Omental fat pad (tissue), 4 donors: ENCODE measurements around the gene KRTAP4-16. TPM values are rescaled to one million over a fixed set of nuclear protein-coding genes. Genes with fewer than 3 reads are reported as not detected.

Source experiments
- ATAC-seq: fragments of 150-250 bp; one replicate; pipeline ENCODE4 v1.9.1; 2016; ENCODE audit warnings: mild to moderate bottlenecking, moderate library complexity; ENCODE audit not compliant: low FRiP score
- DNase-seq: peaks from one replicate; pipeline ENCODE4 v3.0.0-alpha.2; 2019; ENCODE audit warnings: low spot score
- total RNA-seq, 4 donors: library from RNA; depleted of rRNA; stranded (reverse); fragments of >200 nt; gene quantifications; one replicate each; pipeline ENCODE4 v1.1.0, GENCODE V29; 2016
- TF ChIP-seq, protein P1 (sequence below), 3 donors: fragments of 450-650 bp; IDR thresholded peaks; one replicate each; pipeline ENCODE4 v1.5.1; 2016 to 2017; ENCODE audit warnings: antibody characterized with exemption in 3 of 3, mild to moderate bottlenecking in 3 of 3, moderate library complexity in 2 of 3

The KRTAP4-16 gene
- total RNA-seq, 4 donors from 2014 or later, result not detected

- no peak for DNase-seq
- TF ChIP-seq, protein P1, sequence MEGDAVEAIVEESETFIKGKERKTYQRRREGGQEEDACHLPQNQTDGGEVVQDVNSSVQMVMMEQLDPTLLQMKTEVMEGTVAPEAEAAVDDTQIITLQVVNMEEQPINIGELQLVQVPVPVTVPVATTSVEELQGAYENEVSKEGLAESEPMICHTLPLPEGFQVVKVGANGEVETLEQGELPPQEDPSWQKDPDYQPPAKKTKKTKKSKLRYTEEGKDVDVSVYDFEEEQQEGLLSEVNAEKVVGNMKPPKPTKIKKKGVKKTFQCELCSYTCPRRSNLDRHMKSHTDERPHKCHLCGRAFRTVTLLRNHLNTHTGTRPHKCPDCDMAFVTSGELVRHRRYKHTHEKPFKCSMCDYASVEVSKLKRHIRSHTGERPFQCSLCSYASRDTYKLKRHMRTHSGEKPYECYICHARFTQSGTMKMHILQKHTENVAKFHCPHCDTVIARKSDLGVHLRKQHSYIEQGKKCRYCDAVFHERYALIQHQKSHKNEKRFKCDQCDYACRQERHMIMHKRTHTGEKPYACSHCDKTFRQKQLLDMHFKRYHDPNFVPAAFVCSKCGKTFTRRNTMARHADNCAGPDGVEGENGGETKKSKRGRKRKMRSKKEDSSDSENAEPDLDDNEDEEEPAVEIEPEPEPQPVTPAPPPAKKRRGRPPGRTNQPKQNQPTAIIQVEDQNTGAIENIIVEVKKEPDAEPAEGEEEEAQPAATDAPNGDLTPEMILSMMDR (IDR thresholded peaks at IDR 0.05), result no peak
- no peak for ATAC-seq
Measured at GRCh38 chr17:41054025-41054424, 48.0 kb downstream of the KRTAP4-16 start.

DNA sequence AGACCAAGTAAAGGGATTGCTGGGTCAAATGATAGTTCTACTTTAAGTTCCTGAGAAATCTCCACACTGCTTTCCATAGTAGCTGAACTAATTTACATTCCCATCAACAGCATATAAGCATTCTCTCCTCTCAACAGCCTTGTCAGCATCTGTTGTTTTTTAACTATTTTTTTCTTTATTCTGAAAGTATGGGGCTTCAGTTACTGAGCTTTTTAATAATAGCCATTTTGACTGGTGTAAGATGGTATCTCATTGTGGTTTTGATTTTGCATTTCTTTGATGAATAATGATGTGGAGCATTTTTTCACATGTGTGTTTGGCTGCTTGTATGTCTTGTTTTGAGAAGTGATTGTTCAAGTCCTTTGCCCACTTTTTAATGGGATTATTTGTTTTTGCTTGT, 49.4 kb downstream of the KRTAP4-16 start:
- ATAC-seq, result no peak

More for the DNA sequence above, 49.4 kb downstream of the KRTAP4-16 start:
- DNase-seq, result no peak
- TF ChIP-seq, protein P1 (IDR thresholded peaks at IDR 0.05), result no peak

Other genes starting within 250 kb of the KRTAP4-16 start
- not detected for gene KRT12, start 235.0 kb downstream of the KRTAP4-16 start, total RNA-seq
- gene KRT20, start 217.0 kb downstream of the KRTAP4-16 start, total RNA-seq, result not detected
- 1 to 10 TPM in 1 of 4 donors, not detected in 3; 4.3 TPM for gene KRT23, start 164.6 kb downstream of the KRTAP4-16 start, total RNA-seq
- not detected for gene KRT39, start 135.3 kb downstream of the KRTAP4-16 start, total RNA-seq
- not detected for gene KRT40, start 117.9 kb downstream of the KRTAP4-16 start, total RNA-seq
- not detected for gene KRTAP3-3, start 108.0 kb downstream of the KRTAP4-16 start, total RNA-seq
- gene KRTAP3-2, start 102.3 kb downstream of the KRTAP4-16 start, total RNA-seq, result not detected
- gene KRTAP3-1, start 93.1 kb downstream of the KRTAP4-16 start, total RNA-seq, result not detected
- not detected for gene KRTAP1-5, start 75.0 kb downstream of the KRTAP4-16 start, total RNA-seq
- gene KRTAP1-4, start 72.0 kb downstream of the KRTAP4-16 start, total RNA-seq, result not detected
- not detected for gene KRTAP1-3, start 67.3 kb downstream of the KRTAP4-16 start, total RNA-seq
- gene KRTAP1-1, start 60.8 kb downstream of the KRTAP4-16 start, total RNA-seq, result not detected
- gene KRTAP2-1, start 54.9 kb downstream of the KRTAP4-16 start, total RNA-seq, result not detected
- not detected for gene KRTAP2-2, start 47.0 kb downstream of the KRTAP4-16 start, total RNA-seq
- gene KRTAP2-3, start 42.1 kb downstream of the KRTAP4-16 start, total RNA-seq, result not detected
- gene KRTAP2-4, start 36.3 kb downstream of the KRTAP4-16 start, total RNA-seq, result not detected
- gene KRTAP4-7, start 18.1 kb downstream of the KRTAP4-16 start, total RNA-seq, result not detected
- not detected for gene KRTAP4-8, start 4.1 kb downstream of the KRTAP4-16 start, total RNA-seq
- not detected for gene KRTAP4-9, start 3.2 kb upstream of the KRTAP4-16 start, total RNA-seq
- gene KRTAP4-11, start 16.2 kb upstream of the KRTAP4-16 start, total RNA-seq, result not detected
- gene KRTAP4-12, start 22.0 kb upstream of the KRTAP4-16 start, total RNA-seq, result not detected
- gene KRTAP4-6, start 38.3 kb upstream of the KRTAP4-16 start, total RNA-seq, result not detected
- gene KRTAP4-5, start 47.6 kb upstream of the KRTAP4-16 start, total RNA-seq, result not detected
- gene KRTAP4-4, start 58.5 kb upstream of the KRTAP4-16 start, total RNA-seq, result not detected
- gene KRTAP4-3, start 66.0 kb upstream of the KRTAP4-16 start, total RNA-seq, result not detected
- not detected for gene KRTAP4-2, start 76.0 kb upstream of the KRTAP4-16 start, total RNA-seq
- not detected for gene KRTAP4-1, start 82.7 kb upstream of the KRTAP4-16 start, total RNA-seq
- not detected for gene KRTAP9-1, start 87.7 kb upstream of the KRTAP4-16 start, total RNA-seq
- not detected for gene KRTAP9-2, start 124.4 kb upstream of the KRTAP4-16 start, total RNA-seq
- not detected for gene KRTAP9-3, start 130.2 kb upstream of the KRTAP4-16 start, total RNA-seq
- gene KRTAP9-8, start 135.8 kb upstream of the KRTAP4-16 start, total RNA-seq, result not detected
- gene KRTAP9-4, start 147.5 kb upstream of the KRTAP4-16 start, total RNA-seq, result not detected
- not detected for gene KRTAP9-9, start 153.2 kb upstream of the KRTAP4-16 start, total RNA-seq
- gene KRTAP9-6, start 163.2 kb upstream of the KRTAP4-16 start, total RNA-seq, result not detected
- gene KRTAP9-7, start 173.5 kb upstream of the KRTAP4-16 start, total RNA-seq, result not detected
- gene KRTAP29-1, start 200.6 kb upstream of the KRTAP4-16 start, total RNA-seq, result not detected
- not detected for gene KRTAP16-1, start 207.1 kb upstream of the KRTAP4-16 start, total RNA-seq
- gene KRTAP17-1, start 213.5 kb upstream of the KRTAP4-16 start, total RNA-seq, result not detected
- not detected for gene KRT33A, start 248.6 kb upstream of the KRTAP4-16 start, total RNA-seq